ENCODE data around the gene GGT6.
"Not testable (repeated sequence)": the region's sequence is repeated elsewhere in the genome, so short reads cannot be mapped to it uniquely, and the experiment has no call there.

Gene GGT6

GRCh38 chr17:4590981-4591453 is 30.6 kb upstream of the GGT6 start:
- no peak for DNase-seq

DNA sequence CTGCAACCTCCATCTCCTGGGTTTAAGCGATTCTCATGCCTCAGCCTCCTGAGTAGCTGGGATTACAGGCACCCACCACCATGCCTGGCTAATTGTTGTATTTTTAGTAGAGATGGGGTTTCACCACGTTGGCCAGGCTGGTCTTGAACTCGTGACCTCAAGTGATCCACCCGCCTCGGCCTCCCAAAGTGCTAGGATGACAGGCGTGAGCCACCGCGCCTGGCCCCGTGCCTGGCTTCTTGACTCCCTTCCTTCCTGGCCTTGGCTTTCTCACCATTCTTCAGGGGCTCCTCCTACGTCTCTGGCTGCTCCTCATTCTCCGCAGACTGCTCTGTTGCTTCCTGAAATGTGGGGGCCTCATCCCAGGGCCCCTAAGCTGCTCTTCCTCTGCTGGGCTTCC is 29.7 kb upstream of the GGT6 start:
- not testable (repeated sequence) for DNase-seq

DNA sequence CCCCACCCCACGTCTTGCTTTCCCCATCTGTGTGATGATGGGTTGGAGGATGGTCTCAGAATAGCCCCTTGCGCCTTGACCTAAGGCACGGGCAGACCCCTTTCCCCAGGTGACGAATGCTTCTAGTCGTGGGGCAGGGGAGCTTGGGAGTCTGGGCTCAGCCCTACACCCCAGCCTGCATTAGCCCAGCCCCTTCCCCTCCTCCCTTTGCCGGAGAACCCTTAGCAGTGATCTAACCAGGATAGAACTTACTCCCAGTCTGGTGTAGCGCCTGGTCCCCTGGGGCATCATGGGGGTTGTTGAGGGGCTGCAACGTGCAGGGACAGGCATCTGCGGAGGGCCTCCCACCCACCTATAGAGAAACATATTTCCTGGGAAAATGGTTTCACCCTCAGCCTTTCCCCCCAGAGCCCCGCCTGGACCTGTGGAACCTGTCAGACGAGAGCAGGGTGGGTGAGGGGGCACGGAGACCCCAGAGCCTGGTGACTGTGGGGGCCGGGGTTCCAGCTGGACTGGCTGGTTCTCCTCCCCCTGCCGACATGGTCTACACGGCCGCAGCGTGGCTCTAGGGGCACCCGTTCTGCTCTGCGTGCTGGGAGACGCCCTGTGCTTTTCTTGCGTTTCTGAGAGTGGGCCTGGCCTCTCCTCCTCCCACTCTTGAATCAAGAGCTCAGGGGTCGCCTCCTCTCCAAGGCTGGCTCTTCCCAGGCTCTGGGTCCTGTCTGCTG is 28.7 kb upstream of the GGT6 start:
- no peak for DNase-seq

- DNase-seq, result no peak
Observed at GRCh38 chr17:4588391-4588790, 28.0 kb upstream of the GGT6 start.

GRCh38 chr17:4587803-4588202 is 27.4 kb upstream of the GGT6 start:
- DNase-seq, result no peak

GRCh38 chr17:4587195-4587594 is 26.8 kb upstream of the GGT6 start:
- DNase-seq, result no peak

- no peak for DNase-seq
Observed at GRCh38 chr17:4586043-4586442, 25.7 kb upstream of the GGT6 start.

DNA sequence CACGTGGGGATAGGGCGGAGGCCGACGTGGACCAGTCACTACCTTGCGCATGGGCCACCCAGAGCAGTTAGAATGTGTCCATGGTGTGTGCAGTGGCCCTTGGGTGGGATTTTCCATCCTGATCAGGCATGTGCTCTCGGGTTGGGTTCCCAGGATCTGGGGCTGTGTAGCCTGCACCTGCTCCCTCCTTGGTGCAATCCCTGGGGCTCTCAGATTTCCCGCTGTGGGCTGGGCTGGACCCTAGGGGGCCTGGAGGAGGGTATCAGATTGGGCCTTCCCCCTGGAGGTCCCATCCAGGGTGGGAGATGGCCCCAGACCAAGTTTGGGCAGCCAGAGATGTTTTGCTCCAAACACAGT is 25.2 kb upstream of the GGT6 start:
- DNase-seq, result no peak

DNA sequence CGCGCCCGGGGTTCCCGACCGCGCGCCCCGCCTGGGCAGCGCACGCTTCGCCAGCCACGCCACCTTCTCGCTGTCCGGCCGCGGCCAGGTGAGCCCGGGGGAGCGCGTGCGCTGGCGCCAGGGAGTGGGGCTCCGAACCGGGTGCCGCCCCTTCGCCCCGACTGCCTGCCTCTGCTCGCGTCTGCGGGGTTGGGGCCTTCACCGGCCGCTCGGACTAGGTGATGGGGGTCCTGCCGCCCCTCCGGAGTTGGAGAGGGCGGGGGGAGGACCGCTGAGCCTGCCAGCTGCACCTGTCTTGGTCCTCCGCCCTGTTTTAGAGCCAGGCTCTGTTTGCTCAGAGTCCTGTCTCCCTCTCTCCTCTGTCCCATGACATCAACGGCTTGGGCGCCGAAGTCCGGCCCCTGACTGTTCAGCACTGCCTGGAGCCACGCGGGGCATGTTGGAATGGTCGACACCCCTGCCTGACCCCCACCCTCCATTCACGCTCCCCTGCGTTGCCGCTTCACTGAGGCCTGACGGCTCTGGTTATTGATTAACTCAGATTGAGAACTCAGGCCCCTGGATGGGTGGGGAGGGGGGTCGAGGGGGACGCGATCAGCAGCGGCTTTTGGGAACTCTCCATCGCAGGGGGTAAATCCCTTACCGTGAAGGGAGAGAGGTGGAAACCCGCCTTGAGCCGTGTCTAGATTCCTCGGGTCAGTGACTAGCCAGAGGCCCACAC is 24.7 kb upstream of the GGT6 start:
- no peak for DNase-seq

DNA sequence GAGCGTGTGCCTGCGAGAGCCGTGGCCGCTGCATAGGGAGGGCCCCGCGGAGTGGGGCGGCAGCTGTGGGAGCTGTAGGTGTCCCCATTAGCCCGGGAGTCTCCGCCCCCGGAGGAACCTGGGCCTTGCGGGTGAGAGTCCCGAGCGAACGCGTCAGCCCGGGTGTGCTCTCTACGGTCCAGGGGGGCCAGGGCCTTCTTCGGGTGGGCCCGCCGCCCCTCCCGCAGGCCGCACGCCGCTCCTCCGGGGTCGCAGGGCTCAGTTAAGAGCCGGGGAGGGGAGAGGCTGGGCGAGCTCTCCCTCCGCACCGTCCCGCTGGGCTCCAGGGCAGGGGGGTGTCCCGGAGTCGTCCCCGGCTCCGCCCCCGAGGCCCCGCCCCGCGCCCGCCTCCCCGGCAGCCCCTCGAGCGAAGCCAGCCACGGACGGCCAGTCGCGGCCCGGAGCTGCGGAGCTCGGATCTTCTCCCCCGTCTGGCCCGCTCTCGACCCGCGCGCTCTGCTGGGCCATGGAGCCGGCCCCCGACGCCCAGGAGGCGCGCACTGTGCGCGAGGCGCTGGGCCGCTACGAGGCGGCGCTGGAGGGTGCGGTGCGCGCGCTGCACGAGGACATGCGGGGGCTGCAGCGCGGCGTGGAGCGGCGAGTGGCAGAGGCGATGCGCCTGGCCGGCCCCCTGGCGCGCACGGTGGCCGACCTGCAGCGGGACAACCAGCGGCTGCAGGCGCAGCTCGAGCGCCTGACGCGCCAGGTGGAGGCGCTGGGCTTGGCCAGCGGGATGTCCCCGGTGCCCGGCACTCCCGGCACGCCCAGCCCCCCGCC is 23.9 kb upstream of the GGT6 start, which contains the start of gene SMTNL2:
Gene SMTNL2, plus strand, starts transcription at position 429 of the 816 bp plus-strand sequence. Its CDS starts 77 bp downstream, at position 506.
- DNase-seq, result no peak

DNA sequence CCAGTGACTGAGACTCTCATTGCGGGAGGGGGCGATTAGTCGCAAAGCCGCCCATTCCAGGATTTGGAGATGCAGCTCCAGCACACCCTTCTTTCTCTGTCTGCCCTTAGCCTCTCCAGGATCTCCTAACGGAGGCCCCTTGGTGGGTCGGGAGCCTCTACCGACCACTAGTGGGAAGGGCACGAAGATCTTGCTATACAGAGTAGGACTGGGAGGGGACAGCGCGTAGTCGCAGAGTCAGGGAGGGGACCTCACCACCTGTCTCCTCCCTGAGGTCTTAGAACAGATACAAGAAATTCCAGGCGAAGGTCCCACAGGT is 23.4 kb upstream of the GGT6 start:
- DNase-seq, result no peak

DNA sequence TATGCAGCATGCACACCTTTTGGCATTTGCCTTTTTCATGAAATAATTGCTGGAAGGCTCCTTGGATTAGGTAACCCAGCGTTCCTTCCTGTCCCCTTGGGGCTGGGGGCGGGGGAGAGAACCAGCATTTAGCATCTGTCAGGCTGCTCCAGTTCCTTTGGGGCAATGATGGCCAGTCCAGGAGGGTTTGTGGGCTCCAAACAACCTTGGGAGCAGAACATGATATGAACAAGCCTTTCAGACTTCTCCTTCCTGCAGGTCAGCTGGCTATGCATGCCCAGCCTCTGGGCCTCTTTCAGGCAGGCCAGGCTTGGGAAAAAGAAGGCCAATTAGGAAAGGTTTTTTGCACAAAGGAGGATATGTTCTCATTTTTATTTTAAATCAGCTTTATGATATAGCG is 22.8 kb upstream of the GGT6 start:
- DNase-seq, result no peak

DNA sequence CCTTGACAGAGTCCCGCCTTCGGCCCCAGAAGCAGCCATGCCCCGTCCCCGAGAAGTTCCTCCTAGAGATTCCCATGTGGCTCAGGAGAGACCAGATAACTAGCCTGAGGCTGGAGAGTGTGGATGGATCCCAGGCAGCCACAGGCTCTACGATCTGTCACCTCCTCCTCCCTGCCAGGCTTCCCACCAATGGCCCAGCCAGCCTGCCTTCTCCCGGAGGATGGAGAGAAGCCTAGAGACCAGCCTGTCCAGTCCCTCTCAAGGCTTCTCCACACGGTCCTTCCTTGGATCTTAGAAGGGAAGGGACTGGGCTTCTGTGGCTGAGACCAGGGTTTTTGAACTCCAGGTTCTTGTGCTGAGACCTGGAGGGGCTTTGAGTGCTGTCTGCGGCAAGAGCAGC is 22.3 kb upstream of the GGT6 start:
- no peak for DNase-seq

GRCh38 chr17:4582101-4582501 is 21.7 kb upstream of the GGT6 start:
- DNase-seq, result no peak

- DNase-seq, result no peak
Observed at GRCh38 chr17:4580291-4580690, 19.9 kb upstream of the GGT6 start.

DNA sequence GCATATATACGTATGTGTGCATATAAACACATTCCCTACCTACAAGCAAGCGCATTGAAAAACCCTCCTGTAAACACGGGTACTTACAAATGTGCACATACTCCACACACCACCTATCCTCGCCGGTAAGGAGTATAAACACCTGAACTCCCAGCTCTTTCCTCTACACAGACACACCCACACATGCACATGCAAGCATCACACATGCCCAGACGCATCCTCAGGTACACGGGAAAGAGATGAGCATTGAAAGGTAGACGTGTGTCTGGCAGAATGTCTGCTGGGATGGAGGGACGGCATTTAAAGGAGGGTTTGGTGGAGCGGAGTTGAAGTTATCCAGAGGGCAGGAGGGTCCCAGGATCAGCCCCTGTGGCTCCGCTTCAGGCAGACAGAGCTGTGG is 19.3 kb upstream of the GGT6 start:
- DNase-seq, result no peak

DNA sequence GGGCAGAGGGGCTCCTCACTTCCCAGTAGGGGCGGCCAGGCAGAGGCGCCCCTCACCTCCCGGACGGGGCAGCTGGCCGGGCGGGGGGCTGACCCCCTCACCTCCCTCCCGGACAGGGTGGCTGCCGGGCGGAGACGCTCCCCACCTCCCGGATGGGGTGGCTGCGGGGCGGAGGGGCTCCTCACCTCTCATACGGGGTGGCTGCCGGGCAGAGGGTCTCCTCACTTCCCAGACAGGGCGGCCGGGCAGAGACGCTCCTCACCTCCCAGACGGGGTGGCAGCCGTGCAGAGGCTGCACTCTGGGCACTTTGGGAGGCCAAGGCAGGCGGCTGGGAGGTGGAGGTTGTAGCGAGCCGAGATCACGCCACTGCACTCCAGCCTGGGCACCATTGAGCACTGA is 18.0 kb upstream of the GGT6 start:
- not testable (repeated sequence) for DNase-seq

- DNase-seq, result no peak
Observed at GRCh38 chr17:4577386-4577993, 17.1 kb upstream of the GGT6 start.

GRCh38 chr17:4576729-4577322 is 16.4 kb upstream of the GGT6 start:
- DNase-seq, result no peak

DNA sequence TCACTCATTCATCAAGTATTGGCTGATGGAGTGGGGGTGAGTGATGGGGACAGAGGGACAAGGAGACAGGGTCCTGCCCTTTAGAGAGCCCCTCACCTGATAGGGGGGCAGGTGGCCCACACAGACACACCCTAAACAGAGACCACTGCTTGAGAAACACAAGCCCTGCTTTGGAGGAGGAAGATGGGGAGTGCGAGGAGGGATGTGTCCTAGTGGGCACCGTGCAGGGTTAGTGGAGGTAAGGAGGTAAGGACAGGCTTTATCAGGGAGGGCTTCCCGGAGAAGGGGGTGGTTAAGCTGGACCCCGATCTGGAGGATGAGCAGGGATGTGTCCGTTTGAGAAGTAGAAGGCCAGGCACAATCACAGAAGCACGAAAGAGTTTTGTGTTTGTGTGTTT is 15.8 kb upstream of the GGT6 start:
- no peak for DNase-seq

DNA sequence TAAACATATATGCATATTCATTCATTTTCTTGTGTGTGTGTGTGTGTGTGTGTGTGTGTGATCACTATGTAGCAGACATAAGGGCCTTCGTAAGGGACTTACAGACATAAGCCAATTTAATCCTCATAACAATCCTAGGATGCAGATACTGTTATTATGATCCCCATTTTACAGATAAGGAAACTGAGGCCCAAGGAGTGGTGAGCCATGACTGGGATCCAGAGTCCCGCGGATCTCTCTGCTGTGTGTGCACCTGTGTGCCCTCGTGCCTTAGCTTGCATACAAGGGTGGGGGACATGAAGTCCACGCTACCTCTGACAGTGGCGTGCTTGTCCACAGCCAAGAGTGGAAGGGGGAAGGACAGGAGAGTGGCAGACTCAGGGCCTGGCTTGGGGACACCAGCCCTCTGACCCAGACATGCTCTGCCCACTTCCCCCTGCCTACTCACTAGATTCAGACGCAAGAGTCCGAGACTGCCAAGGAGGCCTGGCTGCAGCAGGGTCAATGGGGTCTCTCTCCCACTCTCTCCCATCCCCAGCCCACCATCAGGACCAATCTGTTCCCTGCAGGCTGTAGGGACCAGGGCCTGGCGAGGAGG is 14.2 kb upstream of the GGT6 start:
- DNase-seq, result no peak

DNA sequence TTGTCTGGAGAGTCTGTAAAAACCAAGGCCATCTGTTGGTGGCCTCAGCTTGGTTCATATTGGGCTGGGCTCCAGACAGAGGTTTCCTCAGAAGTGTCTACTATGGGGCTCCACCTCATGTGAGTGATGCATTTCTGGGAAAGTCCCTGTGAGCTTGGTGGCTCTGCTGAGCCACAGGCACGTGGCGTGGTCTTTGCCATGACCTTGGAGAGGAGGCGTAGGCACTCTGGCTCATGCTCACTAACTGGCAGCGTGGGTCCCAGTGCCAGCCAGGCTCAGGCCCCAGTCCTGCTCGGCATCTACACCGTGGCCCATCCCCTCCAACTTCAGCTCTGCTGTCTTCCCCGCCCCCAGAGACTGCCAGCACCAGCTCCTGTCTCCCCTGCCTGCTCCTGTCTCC is 13.3 kb upstream of the GGT6 start:
- DNase-seq, result no peak

- no peak for DNase-seq
Observed at GRCh38 chr17:4573115-4573514, 12.7 kb upstream of the GGT6 start.
